Right hindlimb (tissue), 1 donor: ENCODE measurements around the gene UBR3.
"Not testable (repeated sequence)": the region's sequence is repeated elsewhere in the genome, so short reads cannot be mapped to it uniquely, and the experiment has no call there.

Source experiments
- DNase-seq: peaks from one replicate; pipeline ENCODE4 v3.0.0-alpha.2; 2018

The UBR3 gene

DNA sequence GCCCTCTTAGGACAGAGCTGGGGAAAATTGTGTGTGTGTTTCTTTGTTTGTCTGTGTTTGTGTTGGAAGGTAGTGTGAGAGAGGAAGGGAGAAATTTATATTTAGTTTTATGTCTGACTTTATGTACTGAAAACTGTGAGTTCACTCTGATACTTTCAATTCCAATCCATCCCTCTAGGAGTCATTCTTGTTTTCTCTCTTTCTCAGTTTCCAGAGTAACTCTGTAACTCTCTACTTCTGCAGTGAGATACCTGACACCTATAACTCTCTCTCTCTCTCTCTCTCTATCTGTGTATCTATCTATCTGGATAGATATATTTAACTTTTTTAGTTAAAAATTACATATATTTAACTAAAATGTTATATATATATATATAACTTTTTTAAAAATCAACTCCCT is 128.7 kb downstream of the UBR3 start:
- DNase-seq: no peak

DNA sequence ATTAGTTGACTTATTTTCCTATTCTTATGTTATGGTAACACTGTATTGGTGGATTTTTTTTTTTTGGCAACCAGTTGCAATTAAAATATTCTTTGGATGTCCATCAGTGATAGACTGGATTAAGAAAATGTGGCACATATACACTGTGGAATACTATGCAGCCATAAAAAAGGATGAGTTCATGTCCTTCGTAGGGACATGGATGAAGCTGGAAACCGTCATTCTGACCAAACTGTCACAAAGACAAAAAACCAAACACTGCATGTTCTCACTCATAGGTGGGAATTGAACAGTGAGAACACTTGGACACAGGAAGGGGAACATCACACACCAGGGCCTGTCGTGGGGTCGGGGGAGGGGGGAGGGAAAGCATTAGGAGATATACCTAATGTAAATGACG is 130.0 kb downstream of the UBR3 start:
- DNase-seq: not testable (repeated sequence)

DNA sequence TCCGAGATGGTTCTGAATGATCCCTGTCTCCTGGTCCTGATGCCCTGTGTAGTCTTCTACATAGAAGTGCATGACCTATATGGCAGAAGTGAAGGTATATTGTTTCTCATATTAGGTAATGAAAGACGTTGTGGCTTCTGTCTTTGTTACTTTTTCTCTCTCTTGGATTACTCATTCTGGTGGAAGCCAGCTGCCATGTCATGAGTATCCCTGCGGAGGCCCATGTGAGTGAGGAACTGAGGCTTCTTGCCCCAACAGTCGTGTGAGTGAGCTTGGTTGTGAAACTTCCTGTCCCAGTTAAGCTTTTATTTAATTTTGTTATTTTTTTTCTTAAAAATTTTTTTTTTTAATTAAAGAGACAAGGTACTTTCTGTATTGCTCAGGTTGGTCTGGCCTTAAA is 134.7 kb downstream of the UBR3 start:
- no peak for DNase-seq

DNA sequence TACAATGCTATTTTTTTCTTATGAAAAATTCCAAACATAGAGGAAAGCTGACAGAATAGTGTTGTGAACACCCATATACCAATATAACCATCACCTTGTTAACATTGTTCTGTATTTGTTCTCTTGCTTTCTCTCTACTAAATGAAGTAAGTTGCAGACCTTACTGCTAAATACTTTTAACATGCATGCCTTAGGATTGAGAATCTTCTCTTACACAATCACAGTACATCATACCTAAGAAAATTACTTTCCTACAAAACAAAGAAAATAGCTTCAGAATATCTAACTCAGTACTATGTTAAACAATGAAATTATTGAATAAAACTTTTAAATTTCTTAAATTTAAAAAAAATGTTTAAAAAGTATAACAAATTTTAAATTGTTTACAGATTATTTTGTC is 136.5 kb downstream of the UBR3 start:
- DNase-seq: no peak

DNA sequence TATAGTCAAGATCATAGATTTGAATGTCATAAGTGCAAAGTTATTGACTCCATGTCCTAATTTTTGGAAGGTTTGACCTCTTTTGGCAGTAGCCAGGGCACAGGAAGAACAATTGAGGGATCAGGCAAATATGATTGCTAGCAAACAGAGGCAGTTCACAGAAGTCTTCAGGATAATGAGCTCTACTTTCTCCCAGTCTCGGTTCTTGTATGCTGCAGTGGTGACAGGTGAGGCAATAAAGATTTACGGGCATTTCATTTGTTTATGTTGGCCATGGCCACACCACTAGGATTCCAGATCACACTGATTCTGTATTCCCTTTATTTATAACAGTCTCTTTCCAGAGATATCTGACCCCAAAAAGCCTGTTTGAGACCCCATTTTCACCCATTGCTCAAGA is 137.5 kb downstream of the UBR3 start:
- DNase-seq: no peak

DNA sequence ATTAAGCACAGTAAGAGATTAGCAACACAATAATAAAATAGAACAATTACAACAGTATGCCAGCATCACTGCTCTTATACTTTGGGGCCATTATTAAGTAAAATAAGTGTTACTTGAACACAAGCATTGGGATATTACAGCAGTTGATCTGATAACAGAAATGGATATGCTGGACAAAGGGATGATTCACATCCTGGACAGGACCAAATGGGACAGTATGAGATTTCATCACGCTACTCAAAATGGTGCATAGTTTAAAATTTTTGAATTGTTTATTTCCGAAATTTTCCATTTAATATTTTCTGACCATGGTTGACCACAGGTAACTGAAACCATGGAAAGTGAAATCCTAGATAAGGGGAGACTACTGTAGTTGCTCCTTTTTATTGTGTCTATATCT is 138.2 kb downstream of the UBR3 start:
- DNase-seq: no peak

DNA sequence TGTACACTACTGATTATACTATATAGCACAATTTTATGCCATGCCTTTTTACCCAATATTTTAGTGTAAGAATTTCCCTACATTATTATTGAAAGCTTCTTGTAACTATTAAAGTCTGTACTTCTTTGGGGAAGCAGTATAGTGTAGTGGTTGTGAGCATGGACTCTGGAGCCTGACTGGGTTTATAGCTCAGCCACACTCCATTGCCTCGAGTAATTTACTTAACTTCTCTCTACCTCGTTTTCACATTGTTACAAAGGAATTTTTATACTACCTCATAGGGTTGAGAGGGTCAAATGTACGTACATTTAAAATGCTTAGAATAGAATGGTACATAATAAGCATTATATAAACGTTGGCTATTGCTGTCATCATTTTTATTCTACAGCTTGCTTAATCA is 139.2 kb downstream of the UBR3 start:
- no peak for DNase-seq

DNA sequence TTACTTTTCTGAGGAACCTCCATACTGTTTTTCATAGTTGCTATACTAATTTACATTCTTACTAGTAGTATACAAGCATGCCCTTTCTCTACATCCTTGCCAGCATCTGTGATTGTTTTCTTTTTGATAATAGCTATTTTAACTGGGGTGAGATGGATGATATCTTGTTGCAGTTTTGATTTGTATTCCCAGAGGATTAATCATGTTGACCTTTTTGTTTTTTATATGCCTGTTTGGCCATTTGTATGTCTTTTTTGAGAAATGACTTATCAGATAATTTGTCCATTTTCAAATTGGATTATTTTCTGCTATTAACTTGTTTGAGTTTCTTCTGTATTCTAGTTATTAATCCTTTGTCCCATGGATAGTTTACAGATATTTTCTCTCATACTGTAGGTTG is 141.5 kb downstream of the UBR3 start:
- no peak for DNase-seq

DNA sequence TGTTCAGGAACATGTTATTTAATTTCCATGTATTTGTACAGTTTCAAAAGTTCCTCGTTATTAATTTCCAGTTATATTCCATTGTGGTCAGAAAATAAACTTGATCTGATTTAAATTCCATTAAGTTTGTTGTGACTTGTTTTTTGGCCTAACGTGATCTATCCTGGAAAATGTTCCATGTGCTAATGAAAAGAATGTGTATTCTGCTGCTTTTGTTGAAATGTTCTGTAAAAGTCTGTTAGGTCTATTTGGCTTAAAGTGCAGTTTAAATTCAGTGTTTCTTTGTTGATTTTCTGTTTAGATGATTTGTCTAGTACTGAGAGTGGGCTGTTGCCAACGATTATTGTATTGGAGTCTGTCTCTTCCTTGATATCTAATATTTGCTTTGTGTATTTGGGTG is 148.0 kb downstream of the UBR3 start:
- DNase-seq: no peak

DNA sequence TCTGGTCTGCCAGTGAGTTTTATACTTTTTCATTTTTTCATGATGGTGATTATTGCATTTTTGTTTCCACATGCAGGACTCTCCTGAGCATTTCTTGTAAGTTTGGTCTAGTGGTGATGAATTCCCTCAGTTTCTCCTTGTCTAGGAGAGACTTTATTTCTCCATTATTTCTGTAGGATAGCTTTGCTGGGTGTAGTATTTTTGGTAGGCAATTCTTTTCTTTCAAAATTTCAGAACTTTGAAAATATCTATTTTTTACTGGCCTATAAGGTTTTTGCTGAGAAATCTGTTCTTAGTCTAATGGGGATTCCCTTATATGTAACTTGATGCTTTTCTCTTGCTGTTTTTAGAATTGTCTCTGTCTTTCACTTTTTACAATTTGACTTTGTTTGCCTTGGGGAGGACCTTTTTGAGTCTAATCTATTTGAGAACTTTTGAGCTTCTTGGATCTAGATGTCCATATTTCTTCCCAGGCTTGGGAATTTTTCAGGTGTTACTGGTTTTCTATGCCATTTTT is 149.1 kb downstream of the UBR3 start:
- no peak for DNase-seq

DNA sequence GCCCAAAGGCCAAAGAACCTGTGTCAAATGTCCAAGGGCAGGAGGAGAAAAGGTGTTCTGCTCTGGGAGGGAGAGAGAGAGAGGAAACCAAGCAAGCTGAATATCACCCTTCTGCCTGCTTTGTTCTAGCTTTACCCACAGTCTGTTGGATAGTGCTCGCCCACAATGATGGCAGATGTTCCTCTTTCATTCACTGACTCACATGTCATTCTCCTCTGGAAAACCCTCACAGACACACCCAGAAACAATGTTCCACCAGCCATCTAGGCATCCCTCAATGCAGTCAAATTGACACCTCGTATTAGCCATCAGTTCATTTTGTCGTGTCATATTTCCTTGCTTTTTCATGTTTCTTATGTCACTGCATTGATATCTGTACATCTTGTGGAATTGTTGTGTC is 150.3 kb downstream of the UBR3 start:
- DNase-seq: no peak

DNA sequence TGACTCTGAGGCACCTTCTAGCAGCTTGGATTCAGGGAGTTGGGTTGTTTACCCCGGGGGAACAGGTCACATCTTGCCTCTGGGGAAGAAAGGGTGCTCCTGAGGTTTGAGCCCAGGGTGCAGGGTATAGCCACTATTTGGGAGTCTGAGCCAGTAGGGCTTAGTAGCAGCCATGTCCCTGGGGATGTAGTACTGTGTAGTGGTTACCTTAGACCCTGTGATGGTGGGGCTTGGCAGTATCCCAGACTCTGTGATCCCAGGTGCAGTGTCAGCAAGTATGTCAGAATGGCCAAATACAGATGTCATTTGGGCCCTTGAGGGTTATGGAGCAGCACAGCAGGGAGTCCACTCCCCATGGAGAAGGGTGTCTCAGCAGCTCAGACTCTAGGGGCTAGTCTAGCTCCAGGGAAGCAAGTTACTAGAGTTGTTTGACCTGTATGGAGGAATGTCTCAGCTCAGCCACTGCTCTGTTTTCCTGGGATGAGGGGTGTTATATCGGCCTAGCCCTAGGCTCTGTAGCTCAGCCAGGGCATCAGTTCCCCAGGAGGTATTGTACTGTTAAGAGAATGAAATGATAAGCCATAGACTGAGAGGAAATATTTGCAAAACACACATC is 151.3 kb downstream of the UBR3 start:
- no peak for DNase-seq

DNA sequence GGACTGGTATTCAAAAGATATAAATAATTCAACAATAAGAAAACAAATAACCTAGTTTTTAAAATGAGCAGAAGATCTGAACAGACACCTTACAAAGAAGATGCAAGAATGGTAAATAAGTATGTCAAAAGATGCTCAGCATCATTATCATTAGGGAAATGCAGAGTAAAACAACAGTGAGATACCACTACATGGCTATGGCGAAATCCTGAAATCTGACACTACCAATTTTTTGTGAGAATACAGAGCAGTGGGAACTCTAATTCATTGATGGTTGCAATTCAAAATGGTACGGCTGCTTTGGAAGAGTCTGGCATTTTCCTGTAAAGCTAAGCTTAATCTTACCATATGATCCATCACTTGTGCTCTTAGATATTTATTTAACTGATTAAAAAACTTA is 151.8 kb downstream of the UBR3 start:
- DNase-seq: no peak

DNA sequence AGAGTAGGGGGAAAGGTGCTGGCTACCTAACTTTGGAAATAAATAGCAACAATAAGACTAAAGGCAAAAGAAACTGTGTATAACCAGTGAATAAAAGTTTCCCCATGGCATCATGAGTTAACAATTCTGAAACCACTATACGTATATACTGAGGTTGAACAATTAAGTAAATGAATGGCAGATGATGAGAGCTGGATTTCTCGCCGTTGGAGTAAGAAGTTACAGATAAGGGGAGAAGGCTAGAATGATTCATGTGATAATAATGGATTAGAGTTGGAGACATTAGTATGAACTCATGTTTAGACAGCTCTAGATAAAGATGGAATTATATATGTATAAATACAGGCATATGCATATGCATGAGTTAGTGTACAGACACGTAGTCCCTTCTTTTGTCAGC is 152.7 kb downstream of the UBR3 start:
- DNase-seq: no peak

DNA sequence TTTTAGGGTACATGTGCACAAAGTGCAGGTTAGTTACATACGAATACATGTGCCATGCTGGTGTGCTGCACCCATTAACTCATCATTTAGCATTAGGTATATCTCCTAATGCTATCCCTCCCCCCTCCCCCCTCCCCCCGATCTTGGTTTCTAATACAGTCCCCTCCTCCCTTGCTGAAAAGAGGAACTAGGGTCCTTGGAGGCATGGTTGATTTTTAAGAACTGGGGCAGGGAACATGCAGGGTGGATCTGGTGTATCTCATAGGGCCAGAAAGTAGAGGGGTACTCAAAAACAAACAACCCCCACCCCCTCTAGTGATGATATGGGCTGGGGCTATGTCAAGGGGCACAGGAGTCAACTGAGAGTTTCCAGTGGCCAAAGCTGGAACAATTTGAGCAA is 153.4 kb downstream of the UBR3 start:
- DNase-seq: no peak

DNA sequence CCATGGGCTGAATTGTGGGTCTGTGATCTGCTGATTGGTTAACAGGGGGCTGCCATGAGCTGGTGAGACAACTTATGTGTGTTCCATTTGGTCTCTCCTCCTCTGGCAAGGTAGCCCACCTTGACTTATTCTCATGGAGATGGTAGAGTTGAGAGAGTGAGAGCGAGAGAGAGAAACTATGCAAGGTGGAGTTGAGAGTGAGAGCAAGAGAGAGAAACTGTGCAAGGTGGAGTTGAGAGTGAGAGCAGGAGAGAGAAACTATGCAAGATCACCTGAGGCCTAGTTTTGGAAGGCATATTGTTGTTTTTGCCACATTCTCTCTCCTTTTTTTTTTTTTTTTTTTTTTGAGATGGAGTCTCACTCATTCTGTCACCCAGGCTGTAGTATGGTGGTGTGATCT is 155.7 kb downstream of the UBR3 start:
- no peak for DNase-seq

DNA sequence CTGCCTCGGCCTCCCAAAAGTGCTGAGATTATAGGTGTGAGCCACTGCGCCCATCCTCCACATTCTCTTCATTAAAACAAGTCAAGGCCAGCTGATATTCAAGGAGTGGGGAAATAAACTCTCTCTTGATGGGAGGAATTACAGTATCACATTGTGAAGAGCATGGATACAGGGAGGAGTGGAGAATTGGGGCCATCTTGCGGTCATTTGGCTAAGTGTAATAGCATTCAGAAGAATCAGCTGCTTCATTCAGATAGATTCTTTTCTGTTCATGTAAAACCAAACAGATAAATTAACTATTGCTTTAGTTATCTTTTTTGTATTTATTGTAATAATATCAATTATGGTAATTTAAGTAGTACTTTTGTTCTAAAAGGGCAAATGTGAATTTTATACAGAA is 156.3 kb downstream of the UBR3 start:
- no peak for DNase-seq

DNA sequence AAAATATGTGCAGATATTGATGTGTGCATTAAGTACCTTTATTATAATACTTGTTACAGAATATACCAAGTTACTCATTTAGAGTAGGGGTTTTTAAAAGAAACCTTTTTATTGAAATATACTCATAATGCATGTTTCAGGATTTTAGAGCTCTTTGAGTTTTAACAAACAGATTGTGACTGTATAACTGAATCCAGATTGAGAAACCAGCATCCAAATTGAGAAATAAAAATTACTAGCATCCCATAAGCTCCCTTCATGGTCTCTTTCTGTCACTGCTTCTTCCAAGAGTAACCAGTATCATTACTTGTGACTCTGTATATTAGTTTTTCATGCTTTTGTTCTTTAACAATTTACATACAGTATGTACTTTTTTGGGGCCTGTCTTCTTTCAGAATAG is 156.9 kb downstream of the UBR3 start:
- no peak for DNase-seq

DNA sequence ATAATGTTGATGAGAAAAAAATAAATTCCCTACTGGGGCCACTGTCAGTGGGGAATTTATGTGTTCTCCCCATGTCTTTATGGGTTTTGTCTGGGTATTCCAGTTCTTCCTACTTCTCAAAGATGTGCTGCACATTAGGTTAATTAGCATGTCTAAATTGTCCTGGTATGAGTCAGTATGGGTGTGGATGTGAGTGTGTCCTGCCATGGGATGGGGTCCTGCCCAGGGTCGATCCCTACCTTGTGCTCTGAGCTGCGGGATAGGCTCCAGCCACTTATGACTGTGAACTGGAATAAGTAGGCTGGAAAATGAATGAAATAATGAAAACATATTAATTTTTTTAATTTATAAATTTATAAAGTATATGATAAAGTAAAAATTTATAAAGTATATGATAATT is 167.5 kb downstream of the UBR3 start:
- no peak for DNase-seq

DNA sequence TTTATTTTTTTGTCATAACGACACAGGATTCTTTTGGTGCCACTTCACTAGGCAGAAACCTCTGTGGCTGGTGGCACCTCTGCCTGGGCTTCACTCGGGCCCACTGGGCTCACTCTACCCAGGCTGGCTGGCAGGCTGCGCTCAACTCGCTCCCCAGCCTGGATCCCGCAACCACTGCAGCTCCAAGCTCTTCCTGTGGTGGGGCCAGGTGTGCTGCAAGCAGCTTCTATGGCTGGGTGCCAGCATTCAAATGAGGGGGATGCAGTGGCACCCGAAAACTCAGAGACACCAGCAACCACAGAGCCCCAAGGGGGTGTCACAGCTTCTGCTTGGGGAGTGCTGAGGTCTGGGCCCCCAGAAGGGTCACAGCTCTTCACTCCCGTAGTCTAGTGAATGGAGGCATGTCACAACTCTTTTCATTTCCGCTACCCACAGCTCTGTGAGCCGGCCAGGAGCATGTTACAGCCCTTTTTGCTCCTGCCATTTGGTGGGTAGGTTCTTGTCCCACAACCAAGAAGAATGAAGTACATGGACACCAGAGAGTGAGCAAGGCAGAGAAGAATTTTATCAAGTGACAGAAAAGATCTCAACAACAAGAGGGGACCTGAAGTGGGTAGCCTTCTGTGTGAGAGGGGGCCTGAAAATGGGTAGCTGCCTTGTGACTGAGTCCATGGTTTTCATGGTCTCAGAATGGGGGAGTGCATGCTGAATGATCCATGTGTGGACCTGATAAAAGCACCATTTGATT is 170.1 kb downstream of the UBR3 start:
- no peak for DNase-seq

DNA sequence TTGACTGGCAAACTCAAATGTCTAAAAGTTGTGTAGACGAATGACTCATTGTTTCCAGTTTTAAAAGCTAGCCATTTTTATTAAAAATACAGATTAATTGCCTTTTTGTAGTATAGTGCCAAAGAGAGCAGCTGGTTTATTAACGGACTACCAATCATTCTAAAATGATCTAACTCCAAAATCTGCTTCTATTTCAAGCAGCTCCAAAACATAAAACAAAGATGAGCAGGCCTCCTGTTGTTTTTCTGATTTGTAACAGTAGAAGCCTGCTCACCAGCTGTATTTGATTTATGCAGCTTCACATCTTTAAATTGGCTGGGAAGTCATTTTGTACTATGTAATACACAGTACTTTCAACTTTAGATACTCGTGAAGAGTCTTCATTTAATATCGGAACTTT is 171.8 kb downstream of the UBR3 start:
- no peak for DNase-seq

DNA sequence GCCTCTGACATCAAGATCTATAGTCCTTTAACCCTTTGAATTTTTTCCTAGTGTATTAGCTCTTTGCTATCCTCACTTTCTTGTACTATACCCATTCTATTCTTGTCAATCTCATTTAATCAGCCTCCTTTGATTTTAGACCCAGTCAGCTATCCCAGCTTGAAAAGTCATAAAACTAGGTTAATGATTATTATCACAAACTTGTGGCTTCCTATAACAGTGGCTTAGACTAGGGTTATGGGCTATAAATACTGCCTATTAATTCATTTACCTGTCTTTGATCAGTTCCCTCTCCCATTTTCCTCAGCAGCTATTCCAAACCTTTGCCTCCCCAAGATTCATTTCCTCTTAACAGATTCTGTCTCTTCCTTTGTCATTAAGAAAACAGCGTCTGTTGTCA is 174.8 kb downstream of the UBR3 start:
- no peak for DNase-seq

DNA sequence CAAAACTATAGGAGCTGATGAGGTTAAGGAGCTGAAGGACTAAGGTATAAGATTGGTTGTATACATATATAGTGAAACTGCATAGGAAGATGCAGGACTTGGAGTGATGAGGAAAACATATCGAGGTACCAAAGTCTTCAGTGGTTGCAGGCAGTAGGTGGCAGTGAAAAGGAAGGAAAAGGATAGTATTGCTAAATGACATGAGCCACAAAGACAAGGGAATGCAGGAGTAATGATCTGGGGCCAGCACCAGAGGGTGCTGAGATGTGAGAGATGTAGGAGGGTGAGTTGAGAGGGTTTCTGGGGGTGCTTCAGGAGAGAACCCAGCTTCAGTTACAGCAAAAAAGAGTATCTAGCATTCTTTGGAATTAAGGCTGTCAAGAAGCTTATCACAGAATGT is 178.4 kb downstream of the UBR3 start:
- no peak for DNase-seq

DNA sequence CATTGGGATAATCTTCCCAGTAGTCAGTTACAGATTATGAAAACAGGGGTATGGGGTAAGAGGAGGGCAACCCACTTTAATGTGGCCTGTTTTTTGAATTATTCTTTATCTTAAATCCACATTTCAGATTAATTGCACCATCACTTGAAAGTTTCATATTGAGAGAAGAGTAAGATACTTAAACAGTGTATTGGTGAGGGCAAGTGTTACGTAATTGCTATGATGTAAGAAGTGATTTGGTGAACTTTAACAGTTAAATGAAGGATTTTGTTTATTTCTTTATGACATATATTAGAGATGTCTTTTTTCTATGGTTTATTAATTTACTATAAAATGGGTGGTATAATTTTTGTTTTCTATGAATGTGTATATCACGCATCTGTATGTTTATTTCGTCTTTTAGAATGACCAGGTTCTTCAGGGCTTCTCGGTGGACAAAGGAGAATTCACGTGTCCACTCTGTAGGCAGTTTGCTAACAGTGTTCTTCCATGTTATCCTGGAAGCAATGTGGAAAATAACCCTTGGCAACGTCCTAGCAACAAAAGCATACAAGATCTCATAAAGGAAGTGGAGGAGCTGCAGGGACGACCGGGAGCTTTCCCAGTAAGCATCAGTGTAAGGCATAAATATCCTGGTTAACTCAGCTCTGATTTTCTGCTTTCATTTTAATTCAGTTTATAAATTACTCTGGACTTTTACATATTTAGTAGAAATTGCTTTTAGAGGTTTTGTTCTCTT is 179.5 kb downstream of the UBR3 start:
- DNase-seq: no peak
